Activated CD4-positive, alpha-beta T cell treated with anti-CD3 and anti-CD28 coated beads for 36 hours (primary cell): ENCODE data around the gene FBXL19. TPM values are rescaled to one million over a fixed set of nuclear protein-coding genes. Genes with fewer than 3 reads are reported as not detected.
A peak's percentile ranks its signal among the peaks of the same experiment; 100 is the strongest.

Experiments used
- ATAC-seq: fragments of 200-7000 bp; cut with Tn5 transposase; one replicate; pipeline ENCODE4 v1.10.0; 2021; ENCODE audit warnings: mild to moderate bottlenecking, moderate library complexity
- CTCF ChIA-PET: fragments of 350-600 bp; sonication (Branson Sonifier 250); formaldehyde crosslinking; loops from one replicate; lab custom pipeline; 2021; ENCODE audit warnings: antibody characterized with exemption; lab: Charles Lee
- POLR2A ChIA-PET: fragments of 350-600 bp; sonication (Branson Sonifier 250); formaldehyde crosslinking; loops from one replicate; lab custom pipeline; 2021; ENCODE audit warnings: antibody characterized with exemption, inconsistent platforms; lab: Charles Lee
- DNase-seq: peaks from one replicate; pipeline ENCODE4 v3.0.0-alpha.2; 2020
- H3K27ac Mint-ChIP-seq: one replicate; pipeline ENCODE4 v1.8.0; 2021; ENCODE audit warnings: mixed read lengths
- H3K27me3 Mint-ChIP-seq: one replicate; pipeline ENCODE4 v1.8.0; 2021; ENCODE audit warnings: mixed read lengths
- H3K36me3 Mint-ChIP-seq: one replicate; pipeline ENCODE4 v1.8.0; 2021; ENCODE audit warnings: low read depth, mixed read lengths
- H3K4me1 Mint-ChIP-seq: one replicate; pipeline ENCODE4 v1.8.0; 2021; ENCODE audit warnings: mixed read lengths
- H3K4me3 Mint-ChIP-seq: one replicate; pipeline ENCODE4 v1.8.0; 2021; ENCODE audit warnings: mild to moderate bottlenecking, moderate library complexity, mixed read lengths
- H3K9me3 Mint-ChIP-seq: one replicate; pipeline ENCODE4 v1.8.0; 2021; ENCODE audit warnings: low read depth, mixed read lengths
- intact Hi-C, 2 experiments: fragments of 100-400 bp; cut with DNase I in 1 of 2; cut with micrococcal nuclease in 1 of 2; formaldehyde crosslinking; loops; one replicate each; pipeline versions ENCODE4 v1.14.2 to v1.15.1; 2022 to 2024; cut with DNase I, micrococcal nuclease
- total RNA-seq, 2 experiments: library from RNA; stranded (reverse); gene quantifications; one replicate each; pipeline ENCODE4 v1.2.3, GENCODE V29; 2021

The FBXL19 gene
- total RNA-seq, 2 experiments from 2014 or later, result 23.7 to 31.4 TPM

GRCh38 chr16:30904114-30904780 is 19.1 kb upstream of the FBXL19 start:
- Mint-ChIP-seq H3K9me3 (peaks cover 3% of the 10 kb centered on the region), H3K4me3 (no peak overlapping the region), H3K36me3 (no peaks in the 10 kb centered on the region), H3K4me1 (peaks cover 29% of the 10 kb centered on the region), H3K27ac (no peak overlapping the region), H3K27me3 (no peaks in the 10 kb centered on the region)
- CTCF ChIA-PET, result interaction anchor here (0.7 to 5.2 kb wide), 4 partner anchors 30 to 90 kb away, joined by 3 to 85 read pairs (median 4); no protein-coding TSS in a partner anchor
- POLR2A ChIA-PET, result no interaction called here
- DNase-seq (no peak), ATAC-seq (no peak)
- intact Hi-C loops, result loop anchor here in 1 of 2 experiments (5.0 kb wide), 1 partner anchor 62 kb away; no protein-coding TSS in a partner anchor

- Mint-ChIP-seq H3K27ac (no peak overlapping the region), H3K4me1 (peaks cover 22% of the 10 kb centered on the region), H3K27me3 (no peaks in the 10 kb centered on the region), H3K36me3 (no peaks in the 10 kb centered on the region), H3K9me3 (peaks cover 3% of the 10 kb centered on the region), H3K4me3 (no peak overlapping the region)
- DNase-seq (no peak), ATAC-seq (no peak)
- ChIA-PET CTCF (interaction anchor here (0.9 to 2.2 kb wide), 3 partner anchors 27 to 160 kb away, joined by 3 to 7 read pairs (median 5); no protein-coding TSS in a partner anchor), POLR2A (no interaction called here)
- intact Hi-C loops, result no loop called here
Measured at GRCh38 chr16:30907064-30907463, 16.3 kb upstream of the FBXL19 start.

GRCh38 chr16:30910427-30911029 is 12.8 kb upstream of the FBXL19 start:
- DNase-seq (no peak), ATAC-seq (no peak)
- intact Hi-C loops, result no loop called here
- H3K27ac Mint-ChIP-seq, result no peak overlapping the region
- H3K4me1 Mint-ChIP-seq, result peaks cover 6% of the 10 kb centered on the region
- no peaks in the 10 kb centered on the region for H3K36me3 Mint-ChIP-seq
- ChIA-PET CTCF (no interaction called here), POLR2A (no interaction called here)
- H3K9me3 Mint-ChIP-seq, result no peaks in the 10 kb centered on the region
- H3K27me3 Mint-ChIP-seq, result no peaks in the 10 kb centered on the region
- H3K4me3 Mint-ChIP-seq, result no peak overlapping the region

GRCh38 chr16:30912794-30913412 is 10.5 kb upstream of the FBXL19 start:
- H3K27ac Mint-ChIP-seq, result no peak overlapping the region
- POLR2A ChIA-PET, result no interaction called here
- intact Hi-C loops, result no loop called here

GRCh38 chr16:30914830-30915229 is 8.5 kb upstream of the FBXL19 start:
- Mint-ChIP-seq H3K27ac (no peak overlapping the region), H3K36me3 (no peaks in the 10 kb centered on the region), H3K4me3 (no peak overlapping the region), H3K9me3 (no peaks in the 10 kb centered on the region), H3K27me3 (no peaks in the 10 kb centered on the region), H3K4me1 (no peaks in the 10 kb centered on the region)
- ChIA-PET POLR2A (no interaction called here), CTCF (interaction anchor here (1.0 to 3.4 kb wide), 5 partner anchors 13 to 103 kb away, joined by 3 to 15 read pairs (median 3); no protein-coding TSS in a partner anchor)
- no peak for ATAC-seq
- intact Hi-C loops, result no loop called here
- no peak for DNase-seq

More at GRCh38 chr16:30912794-30913412, 10.5 kb upstream of the FBXL19 start:
- Mint-ChIP-seq H3K4me1 (peaks cover under 1% of the 10 kb centered on the region), H3K4me3 (no peak overlapping the region), H3K9me3 (no peaks in the 10 kb centered on the region), H3K27me3 (no peaks in the 10 kb centered on the region), H3K36me3 (no peaks in the 10 kb centered on the region)
- ATAC-seq (no peak), DNase-seq (no peak)
- CTCF ChIA-PET, result interaction anchor here (0.7 to 1.6 kb wide), 3 partner anchors 68 to 216 kb away, joined by 4 to 5 read pairs (median 5); no protein-coding TSS in a partner anchor

- Mint-ChIP-seq H3K9me3 (no peaks in the 10 kb centered on the region), H3K4me3 (no peak overlapping the region), H3K27me3 (no peaks in the 10 kb centered on the region), H3K36me3 (no peaks in the 10 kb centered on the region), H3K27ac (no peak overlapping the region), H3K4me1 (peaks cover 4% of the 10 kb centered on the region)
- intact Hi-C loops, result no loop called here
- DNase-seq, result no peak
- ChIA-PET POLR2A (interaction anchor here (0.6 kb wide), 1 partner anchor 72 kb away, joined by 3 read pairs; no protein-coding TSS in a partner anchor), CTCF (interaction anchor here (0.7 to 4.1 kb wide), 4 partner anchors 17 to 80 kb away, joined by 3 to 36 read pairs (median 8); no protein-coding TSS in a partner anchor)
- no peak for ATAC-seq
Measured at GRCh38 chr16:30918614-30919013, 4.8 kb upstream of the FBXL19 start.

GRCh38 chr16:30920891-30921290 is 2.5 kb upstream of the FBXL19 start:
- H3K27ac Mint-ChIP-seq, result no peak overlapping the region
- ATAC-seq (no peak), DNase-seq (no peak)
- H3K9me3 Mint-ChIP-seq, result no peaks in the 10 kb centered on the region
- CTCF ChIA-PET, result interaction anchor here (0.6 to 4.1 kb wide), 5 partner anchors 20 to 153 kb away, joined by 3 to 36 read pairs (median 3); partner anchors contain the start of gene ZNF668
- H3K36me3 Mint-ChIP-seq, result no peaks in the 10 kb centered on the region
- peaks cover 15% of the 10 kb centered on the region for H3K4me1 Mint-ChIP-seq
- no peaks in the 10 kb centered on the region for H3K27me3 Mint-ChIP-seq
- POLR2A ChIA-PET, result no interaction called here
- intact Hi-C loops, result loop anchor here (1.0 to 10.0 kb wide), 4 partner anchors 77 to 1114 kb away; partner anchors contain the start of genes MAZ (in 1 of the 2) and ZNF267 (in 1 of the 2)
- no peak overlapping the region for H3K4me3 Mint-ChIP-seq

GRCh38 chr16:30921459-30921747 is 2.0 kb upstream of the FBXL19 start:
- intact Hi-C loops, result loop anchor here (1.0 to 10.0 kb wide), 4 partner anchors 77 to 1114 kb away; partner anchors contain the start of genes MAZ (in 1 of the 2) and ZNF267 (in 1 of the 2)
- H3K9me3 Mint-ChIP-seq, result no peaks in the 10 kb centered on the region
- H3K4me1 Mint-ChIP-seq, result peaks cover 18% of the 10 kb centered on the region
- peak overlapping the region; percentile 100 for H3K27ac Mint-ChIP-seq
- H3K4me3 Mint-ChIP-seq, result peak overlapping the region; percentile 88
- ChIA-PET CTCF (interaction anchor here (1.0 to 4.1 kb wide), 4 partner anchors 19 to 102 kb away, joined by 3 to 36 read pairs (median 3); no protein-coding TSS in a partner anchor), POLR2A (no interaction called here)
- DNase-seq, result no peak
- ATAC-seq, result no peak
- no peaks in the 10 kb centered on the region for H3K36me3 Mint-ChIP-seq
- H3K27me3 Mint-ChIP-seq, result no peaks in the 10 kb centered on the region

- Mint-ChIP-seq H3K27me3 (no peaks in the 10 kb centered on the region), H3K27ac (peak overlapping the region; percentile 100)
Measured at GRCh38 chr16:30921748-30922419, 1.5 kb upstream of the FBXL19 start.

GRCh38 chr16:30922420-30922959 is 882 bp upstream of the FBXL19 start:
- no peaks in the 10 kb centered on the region for H3K9me3 Mint-ChIP-seq
- intact Hi-C loops, result loop anchor here (1.0 to 10.0 kb wide), 24 partner anchors 19 to 1115 kb away; partner anchors contain the start of genes FBRS (in 2 of the 2), PRR14 (in 2 of the 2), BCKDK (in 1 of the 2) and CFAP119 (in 1 of the 2)
- DNase-seq (peak; percentile 100), ATAC-seq (peak; percentile 85)
- no peaks in the 10 kb centered on the region for H3K36me3 Mint-ChIP-seq
- H3K27ac Mint-ChIP-seq, result peak overlapping the region; percentile 100
- peak overlapping the region; percentile 88 for H3K4me3 Mint-ChIP-seq
- ChIA-PET POLR2A (interaction anchor here (0.7 to 0.8 kb wide), 2 partner anchors 35 to 175 kb away, joined by 3 read pairs; no protein-coding TSS in a partner anchor), CTCF (interaction anchor here (0.7 to 1.0 kb wide), 2 partner anchors 21 to 78 kb away, joined by 9 to 12 read pairs; no protein-coding TSS in a partner anchor)
- H3K27me3 Mint-ChIP-seq, result no peaks in the 10 kb centered on the region
- peaks cover 20% of the 10 kb centered on the region for H3K4me1 Mint-ChIP-seq

More at GRCh38 chr16:30921748-30922419, 1.5 kb upstream of the FBXL19 start:
- ChIA-PET POLR2A (interaction anchor here (0.7 to 0.8 kb wide), 2 partner anchors 35 to 175 kb away, joined by 3 read pairs; no protein-coding TSS in a partner anchor), CTCF (interaction anchor here (0.7 to 4.1 kb wide), 5 partner anchors 19 to 102 kb away, joined by 3 to 36 read pairs (median 9); no protein-coding TSS in a partner anchor)
- Mint-ChIP-seq H3K4me3 (peak overlapping the region; percentile 88), H3K4me1 (peaks cover 20% of the 10 kb centered on the region), H3K36me3 (no peaks in the 10 kb centered on the region), H3K9me3 (no peaks in the 10 kb centered on the region)
- intact Hi-C loops, result loop anchor here (1.0 to 10.0 kb wide), 26 partner anchors 19 to 1115 kb away; partner anchors contain the start of genes FBRS (in 2 of the 2), PRR14 (in 2 of the 2), BCKDK (in 1 of the 2) and CFAP119 (in 1 of the 2)
- DNase-seq (peak; percentile 94), ATAC-seq (peak; percentile 5)
